Testis (tissue), 3 donors: ENCODE results near the gene GPC6. TPM values are rescaled to one million over a fixed set of nuclear protein-coding genes. Genes with fewer than 3 reads are reported as not detected.

Experiments
- DNase-seq: peaks from one replicate; pipeline ENCODE4 v3.0.0-alpha.2; 2019
- H3K27ac ChIP-seq, 2 donors: fragments of 200-600 bp; sonication (generic); one replicate each; pipeline ENCODE4 v1.5.1; 2019
- H3K27me3 ChIP-seq: fragments of 200-600 bp; sonication (generic); one replicate; pipeline ENCODE4 v1.5.1; 2019
- H3K36me3 ChIP-seq: fragments of 200-600 bp; sonication (generic); one replicate; pipeline ENCODE4 v1.5.1; 2017; ENCODE audit warnings: low read depth; ENCODE audit errors: missing control alignments
- H3K4me1 ChIP-seq: fragments of 200-600 bp; sonication (generic); one replicate; pipeline ENCODE4 v1.5.1; 2019
- H3K4me3 ChIP-seq, 2 donors: fragments of 200-600 bp; sonication (generic); one replicate each; pipeline ENCODE4 v1.5.1; 2017 to 2019
- H3K9me3 ChIP-seq: fragments of 200-600 bp; sonication (generic); one replicate; pipeline ENCODE4 v1.5.1; 2017
- POLR2A ChIP-seq: fragments of 450-650 bp; IDR thresholded peaks from one replicate; pipeline ENCODE4 v1.6.1; 2017; ENCODE audit warnings: antibody characterized with exemption, mild to moderate bottlenecking, moderate library complexity
- WGBS, 2 donors: methylation state at CpG; one replicate each; pipeline ENCODE4 v1.1.5; 2018; 5-methylcytosine and 5-hydroxymethylcytosine counted together
- intact Hi-C: fragments of 100-400 bp; cut with DNase I; formaldehyde crosslinking; loops from one replicate; pipeline ENCODE4 v1.15.1; 2023; ENCODE audit warnings: low total_unique reads
- polyA plus RNA-seq: library from polyadenylated mRNA; stranded (reverse); fragments of 350-450 nt; fragmentation: Illumina TruSeq; extraction: RNeasy Lipid Tissue Mini Kit (QIAGEN cat#74804); gene quantifications from one replicate; pipeline ENCODE4 v1.2.3, GENCODE V29; 2014; ENCODE audit warnings: low read depth, low replicate concordance; ENCODE audit not compliant: insufficient read depth
- total RNA-seq, 2 donors: library from RNA; depleted of rRNA; stranded (reverse); fragments of >200 nt; gene quantifications; one replicate each; pipeline ENCODE4 v1.2.3, GENCODE V29; 2016
- TF ChIP-seq, protein P1 (sequence below), 3 experiments: fragments of 450-650 bp in 2 of 3; fragments of 200-600 bp in 1 of 3; sonication (generic) in 1 of 3; IDR thresholded peaks; one replicate each; pipeline ENCODE4 v1.5.1; 2016 to 2019; ENCODE audit warnings: antibody characterized with exemption in 3 of 3, mild to moderate bottlenecking in 2 of 3, moderate library complexity in 1 of 3

Gene GPC6
- total and polyA plus RNA-seq, 3 donors from 2014 or later: 2.2 to 6.9 (median 4.3) TPM

DNA sequence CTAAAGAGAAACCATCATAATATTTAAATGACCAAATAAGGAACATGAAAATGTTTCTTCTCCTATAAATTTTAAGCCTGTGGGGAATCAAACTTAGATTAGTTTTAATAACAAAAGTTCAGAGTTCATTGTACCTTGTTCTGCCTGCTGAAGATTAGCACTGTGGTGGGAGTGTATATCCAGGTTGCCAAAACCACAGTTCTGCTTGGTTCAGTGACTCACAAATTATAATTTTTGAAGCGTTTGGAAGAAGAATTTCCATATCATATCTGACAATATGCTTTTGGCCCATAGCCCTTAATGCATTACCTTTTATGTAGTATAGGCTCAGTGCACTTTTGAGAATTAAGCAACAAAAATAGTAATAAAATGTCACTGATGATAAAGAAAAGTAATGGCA lies 545.2 kb downstream of the GPC6 start:
- no peak overlapping the region for H3K27ac ChIP-seq
- no peaks in the 10 kb centered on the region for H3K27me3 ChIP-seq
- no peaks in the 10 kb centered on the region for H3K9me3 ChIP-seq
- no peak for TF ChIP-seq POLR2A
- TF ChIP-seq, protein P1, sequence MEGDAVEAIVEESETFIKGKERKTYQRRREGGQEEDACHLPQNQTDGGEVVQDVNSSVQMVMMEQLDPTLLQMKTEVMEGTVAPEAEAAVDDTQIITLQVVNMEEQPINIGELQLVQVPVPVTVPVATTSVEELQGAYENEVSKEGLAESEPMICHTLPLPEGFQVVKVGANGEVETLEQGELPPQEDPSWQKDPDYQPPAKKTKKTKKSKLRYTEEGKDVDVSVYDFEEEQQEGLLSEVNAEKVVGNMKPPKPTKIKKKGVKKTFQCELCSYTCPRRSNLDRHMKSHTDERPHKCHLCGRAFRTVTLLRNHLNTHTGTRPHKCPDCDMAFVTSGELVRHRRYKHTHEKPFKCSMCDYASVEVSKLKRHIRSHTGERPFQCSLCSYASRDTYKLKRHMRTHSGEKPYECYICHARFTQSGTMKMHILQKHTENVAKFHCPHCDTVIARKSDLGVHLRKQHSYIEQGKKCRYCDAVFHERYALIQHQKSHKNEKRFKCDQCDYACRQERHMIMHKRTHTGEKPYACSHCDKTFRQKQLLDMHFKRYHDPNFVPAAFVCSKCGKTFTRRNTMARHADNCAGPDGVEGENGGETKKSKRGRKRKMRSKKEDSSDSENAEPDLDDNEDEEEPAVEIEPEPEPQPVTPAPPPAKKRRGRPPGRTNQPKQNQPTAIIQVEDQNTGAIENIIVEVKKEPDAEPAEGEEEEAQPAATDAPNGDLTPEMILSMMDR (IDR thresholded peaks at IDR 0.05): no peak
- intact Hi-C loops: no loop called here
- no peak for DNase-seq
- no peak overlapping the region for H3K4me3 ChIP-seq
- H3K36me3 ChIP-seq: no peaks in the 10 kb centered on the region
- peaks cover 4% of the 10 kb centered on the region for H3K4me1 ChIP-seq
- WGBS, 2 donors: 61 to 67% methylated on average over 1 of the region's 1 CpG

DNA sequence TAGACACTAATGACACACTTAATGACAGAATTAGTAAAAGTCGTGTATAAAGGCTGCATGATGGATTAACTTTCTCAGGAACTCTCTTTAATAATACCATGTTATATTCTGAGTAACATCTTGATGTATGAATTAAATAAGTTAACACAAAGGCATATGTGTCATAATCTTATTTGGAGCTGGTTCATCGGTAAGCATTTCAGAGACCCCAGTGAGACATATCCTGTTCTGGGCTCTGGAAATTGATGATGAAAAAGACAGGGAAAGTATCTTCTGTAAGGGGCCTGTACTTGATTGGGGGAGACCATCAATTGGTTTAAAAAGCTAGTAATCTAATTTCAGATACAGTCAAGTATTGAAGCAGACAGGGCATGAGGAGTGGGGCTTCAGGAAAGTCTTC lies 547.9 kb downstream of the GPC6 start:
- intact Hi-C loops: no loop called here
- H3K27me3 ChIP-seq: no peaks in the 10 kb centered on the region
- H3K27ac ChIP-seq: no peak overlapping the region
- no peaks in the 10 kb centered on the region for H3K9me3 ChIP-seq
- no peak overlapping the region for H3K4me3 ChIP-seq
- no peaks in the 10 kb centered on the region for H3K36me3 ChIP-seq
- DNase-seq: no peak
- WGBS, 2 donors: 94 to 97% methylated on average over 2 of the region's 2 CpGs
- no peaks in the 10 kb centered on the region for H3K4me1 ChIP-seq
- TF ChIP-seq POLR2A: no peak
- TF ChIP-seq, protein P1 (IDR thresholded peaks at IDR 0.05): no peak

DNA sequence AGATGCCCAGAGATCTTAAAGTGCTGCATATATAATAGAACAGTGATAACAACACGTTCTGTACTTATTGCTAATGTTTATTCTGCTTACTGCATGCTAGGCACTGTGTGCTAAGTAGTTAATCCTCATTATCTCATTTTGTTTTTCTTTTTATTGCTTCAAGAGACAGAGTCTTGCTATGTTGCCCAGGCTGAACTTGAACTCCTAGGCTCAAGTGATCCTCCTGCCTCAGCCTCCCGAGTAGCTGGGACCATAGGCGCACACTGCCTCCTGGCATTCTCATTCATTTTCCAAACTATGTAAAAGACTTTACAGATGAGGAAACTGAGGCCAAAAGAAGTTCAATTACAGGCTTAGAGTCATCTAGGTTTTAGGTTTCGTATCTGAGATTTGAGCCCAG lies 548.4 kb downstream of the GPC6 start:
- no peak overlapping the region for H3K27ac ChIP-seq

DNA sequence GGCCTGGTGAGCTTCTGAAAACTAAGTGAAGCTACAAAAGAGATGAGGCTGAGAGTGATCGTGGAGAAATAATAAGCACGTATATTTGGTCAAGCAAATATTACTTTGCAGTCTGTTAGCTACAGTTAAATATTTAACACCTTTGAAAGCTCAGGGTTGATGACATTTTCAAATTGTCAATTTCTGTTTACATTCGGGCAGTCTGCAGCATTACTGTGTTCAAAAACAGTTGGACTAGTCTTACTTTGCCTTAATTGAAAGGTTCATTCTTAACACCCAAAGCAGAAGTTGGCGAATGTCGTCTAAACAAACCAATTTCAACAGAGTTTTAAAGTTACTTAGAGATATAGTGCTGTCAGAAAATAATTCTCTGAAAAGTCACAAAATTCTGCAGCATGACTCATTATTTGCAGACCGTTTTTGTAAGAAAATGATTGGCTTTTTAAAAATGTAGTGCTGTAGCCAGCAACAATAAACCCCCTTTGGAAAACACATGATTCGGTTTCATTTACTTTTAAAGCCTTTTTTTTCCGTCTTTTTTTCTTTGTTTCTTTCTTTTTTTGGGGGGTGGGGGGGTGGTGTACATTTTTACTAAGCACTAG lies 549.0 kb downstream of the GPC6 start:
- Histone ChIP-seq H3K27me3 (no peaks in the 10 kb centered on the region), H3K4me1 (no peaks in the 10 kb centered on the region), H3K4me3 (no peak overlapping the region), H3K9me3 (no peaks in the 10 kb centered on the region), H3K27ac (no peak overlapping the region), H3K36me3 (no peaks in the 10 kb centered on the region)
- 73 to 75% methylated on average over 8 of the region's 8 CpGs for WGBS, 2 donors
- no peak for DNase-seq
- intact Hi-C loops: no loop called here
- TF ChIP-seq, protein P1 (IDR thresholded peaks at IDR 0.05): no peak
- no peak for TF ChIP-seq POLR2A

More for the DNA sequence above, 548.4 kb downstream of the GPC6 start:
- H3K9me3 ChIP-seq: no peaks in the 10 kb centered on the region
- intact Hi-C loops: no loop called here
- 87 to 91% methylated on average over 4 of the region's 4 CpGs for WGBS, 2 donors
- no peaks in the 10 kb centered on the region for H3K27me3 ChIP-seq
- H3K4me1 ChIP-seq: no peaks in the 10 kb centered on the region
- H3K36me3 ChIP-seq: no peaks in the 10 kb centered on the region
- H3K4me3 ChIP-seq: no peak overlapping the region
- no peak for DNase-seq
- TF ChIP-seq, protein P1 (IDR thresholded peaks at IDR 0.05): no peak
- no peak for TF ChIP-seq POLR2A

DNA sequence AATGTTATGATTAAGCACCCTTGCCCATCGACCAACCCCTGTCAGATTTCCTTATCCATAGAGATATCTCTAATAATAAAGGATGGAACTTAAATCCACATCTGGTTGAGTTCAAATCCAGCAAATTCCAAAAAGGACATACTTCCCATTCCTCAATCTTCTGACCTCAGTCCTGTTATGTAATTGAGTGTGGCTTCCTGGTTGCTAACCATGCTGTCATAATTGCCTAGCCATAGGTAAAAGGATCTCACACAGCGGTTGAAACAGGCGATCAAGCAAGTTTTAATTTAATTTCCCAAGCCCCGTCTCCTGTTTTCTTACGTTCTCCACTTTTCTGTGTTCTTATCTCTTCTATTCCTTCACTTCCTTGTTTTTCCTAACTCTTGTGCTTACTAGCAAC lies 550.3 kb downstream of the GPC6 start:
- intact Hi-C loops: no loop called here
- WGBS, 2 donors: 84 to 90% methylated on average over 5 of the region's 5 CpGs
- DNase-seq: no peak
- H3K27ac ChIP-seq: no peak overlapping the region
- H3K4me1 ChIP-seq: no peaks in the 10 kb centered on the region
- H3K4me3 ChIP-seq: no peak overlapping the region
- H3K9me3 ChIP-seq: no peaks in the 10 kb centered on the region
- no peaks in the 10 kb centered on the region for H3K36me3 ChIP-seq
- TF ChIP-seq, protein P1 (IDR thresholded peaks at IDR 0.05): no peak
- no peak for TF ChIP-seq POLR2A
- no peaks in the 10 kb centered on the region for H3K27me3 ChIP-seq
